ENCODE results near the gene MAFB. TPM values are rescaled to one million over a fixed set of nuclear protein-coding genes. Genes with fewer than 3 reads are reported as not detected.

MAFB gene
- total and polyA plus RNA-seq, 7 donors = 4.7 to 63.2 (median 11.0) TPM

DNA sequence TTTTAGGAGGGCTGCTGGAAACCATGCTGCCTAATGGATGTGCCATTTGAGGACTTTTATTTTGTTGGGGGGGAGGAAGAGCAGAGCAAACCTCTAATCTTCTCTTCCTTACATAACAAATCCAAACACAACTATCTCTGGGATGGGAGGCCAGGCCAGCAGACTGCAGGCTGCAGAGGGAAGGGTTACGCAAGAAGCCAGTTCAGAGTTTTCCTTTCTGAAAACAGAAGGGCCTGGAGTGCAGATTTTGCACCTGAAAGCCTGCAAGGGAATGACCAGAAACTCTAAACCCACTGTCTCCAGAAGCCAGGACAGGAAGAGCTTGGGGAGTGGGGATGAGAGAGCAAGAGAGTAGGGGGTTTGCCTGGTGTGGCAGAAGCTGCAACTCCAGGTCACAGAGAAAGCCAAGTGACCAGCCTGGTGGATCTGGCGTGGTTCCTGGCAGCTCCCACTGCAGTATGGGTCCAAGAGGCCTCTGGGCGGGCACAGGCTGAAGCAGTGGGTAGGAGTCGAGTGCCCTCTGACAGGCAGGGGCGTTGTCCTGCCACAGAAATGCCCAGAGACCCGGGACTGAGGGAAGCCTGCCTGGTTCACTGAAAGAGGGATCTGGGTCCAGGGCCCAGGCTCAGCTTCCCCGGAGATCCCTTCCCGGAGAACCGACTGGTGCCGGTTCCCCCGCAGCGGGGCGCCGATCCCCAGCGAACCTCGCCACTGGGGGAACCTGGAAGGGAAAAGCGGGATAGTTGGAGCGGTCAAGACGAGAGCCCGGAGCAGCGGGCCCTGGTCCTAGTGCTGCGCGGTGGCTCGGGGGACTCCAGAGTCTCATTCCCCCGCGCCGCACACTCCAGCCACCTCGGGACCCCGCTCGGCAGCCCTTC lies 6.7 kb downstream of the MAFB start:
- Histone ChIP-seq H3K36me3 (ENCODE audit: insufficient read depth in 1 of 2, low read depth in 1 of 2) (no peaks in the 10 kb centered on the region), H3K27me3 (ENCODE audit: insufficient read depth in 3 of 3, low read length in 2 of 3) (no peaks in the 10 kb centered on the region), H3K27ac (peak overlapping the region; percentile 51), H3K9me3 (no peaks in the 10 kb centered on the region), H3K4me1 (peaks cover 8% of the 10 kb centered on the region), H3K4me3 (peak overlapping the region; percentile 49)
- TF ChIP-seq, protein P1, sequence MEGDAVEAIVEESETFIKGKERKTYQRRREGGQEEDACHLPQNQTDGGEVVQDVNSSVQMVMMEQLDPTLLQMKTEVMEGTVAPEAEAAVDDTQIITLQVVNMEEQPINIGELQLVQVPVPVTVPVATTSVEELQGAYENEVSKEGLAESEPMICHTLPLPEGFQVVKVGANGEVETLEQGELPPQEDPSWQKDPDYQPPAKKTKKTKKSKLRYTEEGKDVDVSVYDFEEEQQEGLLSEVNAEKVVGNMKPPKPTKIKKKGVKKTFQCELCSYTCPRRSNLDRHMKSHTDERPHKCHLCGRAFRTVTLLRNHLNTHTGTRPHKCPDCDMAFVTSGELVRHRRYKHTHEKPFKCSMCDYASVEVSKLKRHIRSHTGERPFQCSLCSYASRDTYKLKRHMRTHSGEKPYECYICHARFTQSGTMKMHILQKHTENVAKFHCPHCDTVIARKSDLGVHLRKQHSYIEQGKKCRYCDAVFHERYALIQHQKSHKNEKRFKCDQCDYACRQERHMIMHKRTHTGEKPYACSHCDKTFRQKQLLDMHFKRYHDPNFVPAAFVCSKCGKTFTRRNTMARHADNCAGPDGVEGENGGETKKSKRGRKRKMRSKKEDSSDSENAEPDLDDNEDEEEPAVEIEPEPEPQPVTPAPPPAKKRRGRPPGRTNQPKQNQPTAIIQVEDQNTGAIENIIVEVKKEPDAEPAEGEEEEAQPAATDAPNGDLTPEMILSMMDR (IDR thresholded peaks at IDR 0.05) = no peak
- WGBS, 3 donors = 56 to 70% (median 58%) methylated on average over 30 of the region's 30 CpGs
- DNase-seq (no peak), ATAC-seq (peak in 1 of 4 donors; percentile 19)
- intact Hi-C loops (cut with DNase I) = loop anchor here in 1 of 2 donors (10.0 kb wide), 1 partner anchor 398 kb away; no protein-coding TSS in a partner anchor

DNA sequence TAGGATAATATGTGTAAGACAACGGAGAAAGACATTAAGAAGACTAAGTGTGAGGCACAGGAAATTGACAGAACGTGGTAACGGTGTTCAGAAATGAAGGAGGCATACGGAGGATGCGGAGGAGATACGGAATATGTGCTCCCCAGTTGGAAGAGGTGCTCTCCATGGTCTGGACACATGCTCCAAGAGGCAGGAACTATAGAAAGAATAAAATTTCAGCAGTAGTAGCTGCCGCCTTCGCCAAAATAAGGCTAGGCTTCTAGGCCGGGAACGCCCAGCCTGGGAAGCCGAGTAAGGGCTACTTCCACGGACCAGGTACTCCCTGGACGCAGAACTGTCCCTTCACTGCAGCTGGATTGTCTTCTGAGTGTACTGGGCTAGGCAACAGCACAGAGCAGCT lies 7.4 kb downstream of the MAFB start:
- Histone ChIP-seq H3K27ac (no peak overlapping the region), H3K4me1 (peaks cover 5% of the 10 kb centered on the region), H3K36me3 (ENCODE audit: insufficient read depth in 1 of 2, low read depth in 1 of 2) (no peaks in the 10 kb centered on the region), H3K4me3 (no peak overlapping the region), H3K9me3 (no peaks in the 10 kb centered on the region), H3K27me3 (ENCODE audit: insufficient read depth in 3 of 3, low read length in 2 of 3) (no peaks in the 10 kb centered on the region)
- DNase-seq (no peak), ATAC-seq (no peak)
- intact Hi-C loops (cut with DNase I) = loop anchor here in 1 of 2 donors (10.0 kb wide), 1 partner anchor 397 kb away; no protein-coding TSS in a partner anchor
- TF ChIP-seq, protein P1 (IDR thresholded peaks at IDR 0.05) = no peak
- WGBS, 3 donors = 89 to 95% (median 94%) methylated on average over 13 of the region's 13 CpGs

DNA sequence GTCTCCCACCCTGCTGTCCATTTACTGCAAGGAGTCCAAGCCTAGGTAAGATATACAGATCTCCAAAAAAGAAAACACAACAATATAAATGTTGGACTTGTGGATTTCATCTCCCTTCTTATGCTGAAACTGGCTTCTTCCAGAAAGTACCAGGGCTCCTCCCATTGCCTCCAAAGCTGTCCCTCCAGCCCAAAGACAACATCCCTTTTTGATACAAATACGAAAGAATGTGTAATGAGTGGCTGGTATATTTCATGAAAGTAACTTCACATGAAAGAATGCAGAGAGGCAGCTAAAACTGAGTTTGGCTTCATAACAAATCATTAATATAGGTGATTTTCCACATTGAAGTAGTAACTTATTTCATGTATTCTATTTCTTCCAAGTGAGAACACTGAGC lies 7.9 kb downstream of the MAFB start:
- Histone ChIP-seq H3K27me3 (ENCODE audit: insufficient read depth in 3 of 3, low read length in 2 of 3) (no peaks in the 10 kb centered on the region), H3K9me3 (no peaks in the 10 kb centered on the region), H3K36me3 (ENCODE audit: insufficient read depth in 1 of 2, low read depth in 1 of 2) (no peaks in the 10 kb centered on the region), H3K4me1 (no peaks in the 10 kb centered on the region), H3K4me3 (no peak overlapping the region), H3K27ac (no peak overlapping the region)
- ATAC-seq = no peak
- intact Hi-C loops (cut with DNase I) = loop anchor here in 1 of 2 donors (10.0 kb wide), 1 partner anchor 396 kb away; no protein-coding TSS in a partner anchor
- 93 to 97% (median 95%) methylated on average over 1 of the region's 1 CpG for WGBS, 3 donors
- DNase-seq = no peak
- TF ChIP-seq, protein P1 (IDR thresholded peaks at IDR 0.05) = no peak

DNA sequence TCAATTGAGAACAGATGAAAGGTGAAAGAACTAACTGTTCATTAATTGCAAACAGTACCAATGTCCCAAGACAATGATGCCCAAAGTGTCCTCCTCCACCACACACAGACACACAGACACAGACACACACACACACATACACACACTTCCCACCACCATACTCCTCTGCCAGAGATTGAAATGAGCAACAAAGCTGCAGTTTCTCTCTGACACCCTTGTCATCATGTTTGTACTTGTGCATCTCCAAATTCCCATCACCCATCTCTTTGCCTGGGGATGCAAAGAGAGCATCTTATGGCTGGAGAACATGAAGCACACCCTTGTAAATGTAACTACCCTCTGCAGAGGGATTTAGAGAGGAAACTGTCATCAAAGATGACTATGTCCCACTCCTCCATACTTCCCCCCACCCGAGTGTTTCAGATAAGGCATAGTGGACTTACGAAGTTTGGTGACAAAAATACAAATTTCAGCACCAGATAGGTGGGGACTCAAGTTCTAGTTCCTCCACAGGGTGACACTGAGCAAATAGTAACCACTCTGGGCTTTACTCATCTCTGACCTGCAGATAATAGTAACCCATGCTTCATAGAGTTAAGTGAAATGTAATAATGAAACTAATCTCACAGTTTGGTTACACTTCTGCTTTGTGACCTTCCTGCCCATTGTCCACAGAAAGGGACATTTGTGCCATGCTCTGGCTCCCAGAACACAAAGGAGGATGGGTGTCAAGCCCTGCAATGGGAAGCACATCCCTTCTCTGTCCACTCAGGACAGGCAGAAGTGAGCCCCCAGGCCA lies 8.7 kb downstream of the MAFB start:
- ATAC-seq (no peak), DNase-seq (no peak)
- Histone ChIP-seq H3K36me3 (ENCODE audit: insufficient read depth in 1 of 2, low read depth in 1 of 2) (no peaks in the 10 kb centered on the region), H3K4me1 (no peaks in the 10 kb centered on the region), H3K27me3 (ENCODE audit: insufficient read depth in 3 of 3, low read length in 2 of 3) (no peaks in the 10 kb centered on the region), H3K4me3 (no peak overlapping the region), H3K27ac (no peak overlapping the region), H3K9me3 (no peaks in the 10 kb centered on the region)
- intact Hi-C loops (cut with DNase I) = loop anchor here in 1 of 2 donors (10.0 kb wide), 1 partner anchor 396 kb away; no protein-coding TSS in a partner anchor
- TF ChIP-seq, protein P1 (IDR thresholded peaks at IDR 0.05) = no peak
- 87 to 96% (median 94%) methylated on average over 2 of the region's 2 CpGs for WGBS, 3 donors
